HG03039 (cell line): Measurements from ENCODE around the gene C1orf35.

Source experiments
- ATAC-seq: cut with Tn5 transposase; IDR thresholded peaks from one replicate; pipeline ENCODE4 v1.9.1; 2021; ENCODE audit warnings: mild to moderate bottlenecking, moderate library complexity; ENCODE audit not compliant: unreplicated experiment

C1orf35 gene

GRCh38 chr1:228081144-228081543, 22.0 kb downstream of the C1orf35 start:
- ATAC-seq: no peak

- no peak for ATAC-seq
Observed at GRCh38 chr1:228079601-228080263, 23.4 kb downstream of the C1orf35 start.

DNA sequence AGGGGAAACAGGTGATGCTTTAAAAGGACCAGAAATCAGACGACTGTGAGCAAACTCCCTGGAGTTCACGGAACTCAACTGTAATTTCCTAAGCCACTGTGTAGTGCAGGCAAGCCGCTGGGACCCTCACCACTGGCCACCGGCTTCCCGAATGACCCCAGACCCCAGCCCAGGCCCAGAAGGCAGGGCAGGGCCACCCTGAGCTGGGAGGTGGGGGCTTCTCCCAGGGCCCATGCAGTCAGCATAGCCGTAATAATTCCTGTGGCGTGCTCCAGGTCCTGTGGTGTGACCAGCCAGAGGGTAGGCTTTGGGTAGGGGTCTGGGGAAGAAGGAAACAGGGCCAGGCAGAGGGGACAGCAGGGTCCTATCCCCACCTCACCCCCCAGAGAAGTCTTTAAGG, 24.1 kb downstream of the C1orf35 start:
- ATAC-seq: no peak

- ATAC-seq: no peak
Observed at GRCh38 chr1:228077565-228078330, 25.4 kb downstream of the C1orf35 start.

GRCh38 chr1:228076796-228077430, 26.2 kb downstream of the C1orf35 start:
- ATAC-seq: no peak

DNA sequence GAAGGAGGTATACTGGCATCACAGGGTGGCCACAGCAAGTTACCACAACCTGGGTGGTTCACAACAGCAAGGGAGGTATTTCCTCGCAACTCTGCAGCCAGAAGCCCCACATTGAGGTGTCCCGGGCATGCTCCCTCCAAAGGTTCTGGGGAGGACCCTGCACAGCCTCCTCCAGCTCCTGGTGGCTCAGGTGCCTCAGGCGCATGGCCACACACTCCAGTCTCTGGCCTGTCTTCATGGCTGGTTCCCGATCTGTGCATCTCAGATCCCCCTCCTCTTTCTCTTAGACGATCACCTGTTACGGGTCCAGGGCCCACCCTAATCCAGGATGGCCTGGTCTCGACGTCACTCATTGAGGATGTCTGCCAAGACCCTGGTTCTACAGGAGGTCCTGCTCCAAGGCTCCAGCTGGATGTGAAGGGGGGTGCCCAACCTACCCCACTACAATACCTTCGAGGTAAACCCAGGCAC, 27.3 kb downstream of the C1orf35 start:
- no peak for ATAC-seq

DNA sequence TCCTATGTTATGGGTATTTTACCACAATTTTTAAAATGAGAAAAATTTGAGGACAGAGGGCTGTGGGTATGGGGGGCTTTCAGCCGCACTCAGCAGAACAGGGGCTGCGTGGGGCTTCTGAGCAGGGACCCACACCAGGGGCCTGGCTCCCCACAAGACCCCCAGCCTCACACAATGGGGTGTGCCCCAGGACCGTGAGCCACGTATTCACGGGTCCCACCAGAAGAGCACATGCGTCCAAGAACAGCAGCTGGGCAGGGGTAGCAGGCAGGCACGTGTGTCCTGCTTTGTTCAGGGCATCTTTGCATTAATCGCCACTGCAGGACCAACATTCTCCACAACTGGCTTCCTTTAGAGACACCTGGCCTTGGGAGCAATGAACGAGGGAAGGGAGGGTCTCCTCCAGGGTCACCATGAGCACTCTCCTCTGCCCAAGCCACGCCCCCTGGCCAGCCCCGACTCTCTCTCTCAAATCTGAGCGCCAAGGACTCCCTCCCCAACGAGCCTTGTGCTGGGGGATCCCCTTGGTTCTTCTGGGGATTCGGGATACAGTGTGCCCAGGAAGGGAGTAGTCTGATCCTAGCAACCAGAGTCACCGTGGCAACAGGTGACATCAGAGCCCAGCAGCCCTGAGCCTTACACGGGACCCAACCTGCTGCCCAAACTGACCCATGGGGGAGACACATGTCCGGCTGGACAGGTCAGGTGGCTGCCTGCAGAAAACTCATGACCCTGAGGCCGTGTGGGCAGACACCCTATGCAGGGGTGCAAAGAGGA, 28.0 kb downstream of the C1orf35 start:
- no peak for ATAC-seq

GRCh38 chr1:228073857-228074545, 29.1 kb downstream of the C1orf35 start:
- ATAC-seq: no peak

DNA sequence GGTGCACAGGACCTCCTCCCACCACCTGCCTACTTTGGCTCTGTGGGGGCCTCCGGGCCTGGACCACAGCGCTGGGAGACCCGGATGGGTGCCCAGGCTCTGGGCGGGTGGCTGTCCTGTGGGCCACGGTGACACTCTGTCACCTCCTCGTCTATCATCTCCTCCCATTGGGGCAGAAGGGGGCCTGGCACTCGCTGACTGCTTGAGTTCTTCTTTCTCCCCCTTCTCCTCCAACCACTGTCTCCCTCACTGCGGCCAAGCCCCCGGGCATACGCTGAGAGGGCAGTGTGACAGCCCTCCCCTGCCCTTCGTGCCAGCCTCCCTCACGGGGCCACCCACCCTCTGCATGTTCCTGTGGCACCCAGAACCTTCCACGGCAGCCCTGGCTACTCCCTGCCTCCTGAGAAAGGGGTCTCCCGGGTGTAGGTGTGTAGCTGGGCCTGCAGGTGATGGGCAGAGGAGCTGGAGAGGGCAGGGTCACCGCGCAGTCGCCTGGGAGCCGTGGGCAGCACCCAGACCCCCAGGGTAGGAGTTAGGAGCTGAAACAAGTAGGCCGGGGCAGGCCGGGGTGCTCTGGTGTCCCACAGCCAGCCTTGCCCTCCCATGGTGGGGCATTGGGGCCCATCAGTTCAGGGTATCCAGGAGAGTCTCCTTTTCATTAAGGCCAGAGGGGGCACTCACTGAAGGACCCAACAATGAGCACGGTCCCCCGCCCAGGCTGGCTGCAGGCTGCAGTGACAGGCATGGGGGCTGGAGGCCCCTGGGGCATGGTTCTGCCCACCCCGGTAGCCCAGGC, 29.9 kb downstream of the C1orf35 start:
- ATAC-seq: no peak

DNA sequence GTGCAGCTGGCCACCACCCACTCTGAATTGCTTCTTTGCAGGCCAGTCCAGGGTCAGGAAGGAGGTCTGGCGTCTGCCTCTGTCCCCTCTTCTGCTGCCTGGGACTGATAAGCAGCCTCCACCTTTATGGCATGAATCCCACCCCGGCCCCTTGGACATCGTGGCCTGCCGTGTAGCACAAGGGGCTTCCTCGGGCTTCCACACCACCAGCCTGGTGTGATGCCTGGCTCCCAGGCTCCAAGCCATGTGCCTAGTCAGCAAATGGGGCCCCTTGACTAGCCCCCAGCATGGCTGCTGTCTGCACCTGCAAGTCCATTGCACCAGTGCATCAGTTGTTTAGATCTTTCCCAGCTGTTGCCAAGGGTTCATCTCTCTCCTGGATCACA, 30.5 kb downstream of the C1orf35 start:
- ATAC-seq: no peak

GRCh38 chr1:228071839-228072657, 31.1 kb downstream of the C1orf35 start:
- ATAC-seq: no peak

GRCh38 chr1:228070851-228071250, 32.3 kb downstream of the C1orf35 start:
- ATAC-seq: no peak

GRCh38 chr1:228070173-228070572, 33.0 kb downstream of the C1orf35 start:
- ATAC-seq: no peak

DNA sequence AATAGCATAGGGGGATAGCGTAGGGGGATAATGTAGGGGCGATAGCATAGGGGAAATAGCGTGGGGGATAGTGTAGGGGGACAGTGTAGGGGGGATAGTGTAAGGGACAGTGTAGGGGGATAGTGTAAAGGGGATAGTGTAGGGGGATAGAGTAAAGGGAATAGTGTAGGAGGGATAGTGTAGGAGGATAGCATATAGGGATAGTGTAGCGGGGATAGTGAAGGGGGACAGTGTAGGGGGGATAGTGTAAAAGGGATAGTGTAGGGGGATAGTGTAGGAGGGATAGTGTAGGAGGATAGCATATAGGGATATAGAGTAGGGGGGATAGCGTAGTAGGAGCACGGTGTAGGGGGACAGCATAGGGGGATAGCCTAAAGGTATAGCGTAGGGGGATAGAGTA, 34.8 kb downstream of the C1orf35 start:
- ATAC-seq: no peak

- ATAC-seq: no peak
Observed at GRCh38 chr1:228066891-228067654, 36.1 kb downstream of the C1orf35 start.

GRCh38 chr1:228066416-228066815, 36.7 kb downstream of the C1orf35 start:
- ATAC-seq: no peak

GRCh38 chr1:228065543-228066347, 37.4 kb downstream of the C1orf35 start:
- ATAC-seq: no peak
